Trophoblast cell (in vitro differentiated cells and primary cell): ENCODE data around the gene PTPRU.

Source experiments
- DNase-seq, 2 donors: peaks; one replicate each; pipeline ENCODE4 v3.0.0-alpha.2; 2016
- H2AFZ ChIP-seq: 2 replicates; pipeline ENCODE4 v1.6.1; 2013; ENCODE audit warnings: low read length, moderate library complexity, mild to moderate bottlenecking; ENCODE audit not compliant: insufficient read depth, poor library complexity
- H2AK5ac ChIP-seq: 2 replicates; pipeline ENCODE4 v1.6.1; 2013; ENCODE audit warnings: mild to moderate bottlenecking, low read length
- H2BK120ac ChIP-seq: 2 replicates; pipeline ENCODE4 v1.6.1; 2013; ENCODE audit warnings: low read length, mild to moderate bottlenecking, moderate library complexity; ENCODE audit not compliant: insufficient read depth, poor library complexity
- H2BK12ac ChIP-seq: 2 replicates; pipeline ENCODE4 v1.6.1; 2013; ENCODE audit warnings: mild to moderate bottlenecking, low read length, moderate library complexity
- H2BK5ac ChIP-seq: 2 replicates; pipeline ENCODE4 v1.6.1; 2013; ENCODE audit warnings: low read length, low read depth, moderate library complexity, mild to moderate bottlenecking; ENCODE audit not compliant: poor library complexity
- H3K14ac ChIP-seq: 2 replicates; pipeline ENCODE4 v1.6.1; 2013; ENCODE audit warnings: mild to moderate bottlenecking, low read length
- H3K18ac ChIP-seq: 2 replicates; pipeline ENCODE4 v1.6.1; 2013; ENCODE audit warnings: mild to moderate bottlenecking, low read length
- H3K23ac ChIP-seq: 2 replicates; pipeline ENCODE4 v1.6.1; 2013; ENCODE audit warnings: low read length
- H3K27ac ChIP-seq: 2 replicates; pipeline ENCODE4 v1.5.1; 2013; ENCODE audit warnings: low read depth, mild to moderate bottlenecking, inconsistent platforms, low read length, moderate library complexity
- H3K27me3 ChIP-seq: 2 replicates; pipeline ENCODE4 v1.6.1; 2013; ENCODE audit warnings: inconsistent platforms, mild to moderate bottlenecking, low read length, moderate library complexity; ENCODE audit not compliant: insufficient read depth
- H3K36me3 ChIP-seq, 2 experiments: 1 replicate in 1 of 2; 2 replicates in 1 of 2; pipeline ENCODE4 v1.6.1; 2013; ENCODE audit warnings: low read length in 2 of 2, mild to moderate bottlenecking in 2 of 2, moderate library complexity in 1 of 2; ENCODE audit not compliant: insufficient read depth in 2 of 2, control insufficient read depth in 1 of 2
- H3K4ac ChIP-seq: 2 replicates; pipeline ENCODE4 v1.6.1; 2013; ENCODE audit warnings: low read depth, mild to moderate bottlenecking, low read length, moderate library complexity
- H3K4me1 ChIP-seq, 2 experiments: 1 replicate in 1 of 2; 2 replicates in 1 of 2; pipeline ENCODE4 v1.6.1; 2013; ENCODE audit warnings: low read length in 2 of 2, mild to moderate bottlenecking in 2 of 2, moderate library complexity in 1 of 2; ENCODE audit not compliant: insufficient read depth in 2 of 2, control insufficient read depth in 1 of 2
- H3K4me2 ChIP-seq: 2 replicates; pipeline ENCODE4 v1.6.1; 2013; ENCODE audit warnings: inconsistent platforms, mild to moderate bottlenecking, low read length, moderate library complexity
- H3K4me3 ChIP-seq: 2 replicates; pipeline ENCODE4 v1.5.1; 2013; ENCODE audit warnings: mild to moderate bottlenecking, low read depth, low read length, inconsistent platforms
- H3K79me1 ChIP-seq: one replicate; pipeline ENCODE4 v1.6.1; 2013; ENCODE audit warnings: low read length
- H3K79me2 ChIP-seq: 2 replicates; pipeline ENCODE4 v1.6.1; 2013; ENCODE audit warnings: low read length, mild to moderate bottlenecking; ENCODE audit not compliant: control insufficient read depth, insufficient read depth, poor library complexity
- H3K9ac ChIP-seq: 2 replicates; pipeline ENCODE4 v1.6.1; 2013; ENCODE audit warnings: mild to moderate bottlenecking, low read length
- H3K9me3 ChIP-seq: 2 replicates; pipeline ENCODE4 v1.6.1; 2013; ENCODE audit warnings: low read depth, mild to moderate bottlenecking, control low read depth, inconsistent platforms, low read length; ENCODE audit not compliant: insufficient read depth
- H4K12ac ChIP-seq: 2 replicates; pipeline ENCODE4 v1.6.1; 2013; ENCODE audit warnings: low read depth, mild to moderate bottlenecking, low read length, moderate library complexity
- H4K8ac ChIP-seq: 2 replicates; pipeline ENCODE4 v1.6.1; 2013; ENCODE audit warnings: low read depth, mild to moderate bottlenecking, low read length, moderate library complexity
- H4K91ac ChIP-seq: one replicate; pipeline ENCODE4 v1.6.1; 2013; ENCODE audit warnings: low read depth, mild to moderate bottlenecking, low read length, moderate library complexity
- WGBS: extraction: QIAGEN DNeasy Blood & Tissue Kit; methylation state at CpG from one replicate; pipeline ENCODE4 v1.1.7; 2013; ENCODE audit warnings: missing lambda C conversion rate; ENCODE audit not compliant: insufficient read length, insufficient coverage; ENCODE audit errors: extremely low coverage; 5-methylcytosine and 5-hydroxymethylcytosine counted together

PTPRU gene

DNA sequence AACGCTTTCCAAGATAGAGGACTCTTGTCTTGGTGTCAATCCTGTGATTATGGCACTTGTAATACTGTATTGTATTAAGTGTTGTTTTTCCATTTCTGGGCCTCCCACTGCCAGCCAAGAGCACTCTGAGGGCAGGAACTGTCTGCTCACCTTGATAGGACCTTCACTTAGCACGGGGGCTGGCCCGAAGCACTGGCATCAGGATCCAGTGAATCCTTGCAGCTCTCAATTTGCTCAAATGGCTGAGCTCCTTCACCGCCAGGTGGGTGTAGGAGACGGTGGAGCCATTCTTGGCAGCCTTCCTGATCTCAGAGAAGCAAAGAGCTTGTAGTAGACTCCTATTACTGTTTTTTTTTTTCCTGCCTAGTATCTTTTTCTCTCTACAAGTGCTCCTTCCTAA lies 23.3 kb upstream of the PTPRU start:
- WGBS = no CpG with 5 or more reads among the region's 5 CpGs

DNA sequence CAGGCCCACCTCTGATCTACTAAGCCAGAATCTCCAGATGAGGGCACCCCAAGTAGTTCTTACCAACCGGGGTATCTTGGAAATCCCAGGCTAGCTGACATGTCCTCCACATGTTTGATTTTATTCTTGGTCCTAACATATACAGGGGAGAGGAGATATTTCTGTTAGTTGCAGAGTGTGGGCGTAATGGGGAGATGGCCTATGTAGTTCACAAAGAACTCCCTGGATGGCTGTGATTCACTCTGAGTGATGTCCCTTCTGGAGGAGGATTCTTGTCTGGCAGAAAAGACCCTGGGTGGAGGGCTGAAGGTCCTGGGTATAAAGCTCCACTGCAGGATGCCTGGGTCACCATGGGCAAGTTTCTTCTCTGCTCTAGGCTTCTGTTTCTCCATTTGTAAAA lies 18.7 kb upstream of the PTPRU start:
- Histone ChIP-seq H3K36me3 (peaks cover 17% of the 10 kb centered on the region in 2 experiments), H3K27ac (no peak overlapping the region), H2BK12ac (no peak overlapping the region), H3K9ac (no peak overlapping the region), H3K14ac (no peak overlapping the region), H3K9me3 (no peaks in the 10 kb centered on the region), H2BK5ac (no peak overlapping the region), H3K4me3 (no peak overlapping the region), H2BK120ac (no peak overlapping the region), H3K4me2 (no peak overlapping the region), H3K79me1 (no peaks in the 10 kb centered on the region), H4K12ac (no peak overlapping the region), H3K4me1 (peaks cover 0 to 2% of the 10 kb centered on the region in 2 experiments), H4K91ac (no peak overlapping the region), H3K79me2 (no peaks in the 10 kb centered on the region), H3K23ac (no peak overlapping the region), H3K18ac (no peak overlapping the region), H2AK5ac (no peak overlapping the region), H4K8ac (no peak overlapping the region), H3K27me3 (no peaks in the 10 kb centered on the region), H3K4ac (no peak overlapping the region), H2AFZ (no peak overlapping the region)
- no CpG with 5 or more reads among the region's 2 CpGs for WGBS
- DNase-seq = no peak

More for the DNA sequence above, 23.3 kb upstream of the PTPRU start:
- Histone ChIP-seq H3K79me2 (no peaks in the 10 kb centered on the region), H2BK120ac (no peak overlapping the region), H3K18ac (no peak overlapping the region), H4K91ac (no peak overlapping the region), H3K79me1 (no peaks in the 10 kb centered on the region), H3K4ac (no peak overlapping the region), H3K4me3 (no peak overlapping the region), H3K4me2 (no peak overlapping the region), H2AFZ (no peak overlapping the region), H2AK5ac (no peak overlapping the region), H3K23ac (no peak overlapping the region), H4K12ac (no peak overlapping the region), H2BK12ac (no peak overlapping the region), H2BK5ac (no peak overlapping the region), H3K27me3 (no peaks in the 10 kb centered on the region), H3K27ac (no peak overlapping the region), H3K9me3 (no peaks in the 10 kb centered on the region), H3K14ac (no peak overlapping the region), H3K36me3 (peaks cover 27 to 29% of the 10 kb centered on the region in 2 experiments), H4K8ac (no peak overlapping the region), H3K4me1 (peaks cover 0 to 2% of the 10 kb centered on the region in 2 experiments), H3K9ac (no peak overlapping the region)
- DNase-seq = no peak

DNA sequence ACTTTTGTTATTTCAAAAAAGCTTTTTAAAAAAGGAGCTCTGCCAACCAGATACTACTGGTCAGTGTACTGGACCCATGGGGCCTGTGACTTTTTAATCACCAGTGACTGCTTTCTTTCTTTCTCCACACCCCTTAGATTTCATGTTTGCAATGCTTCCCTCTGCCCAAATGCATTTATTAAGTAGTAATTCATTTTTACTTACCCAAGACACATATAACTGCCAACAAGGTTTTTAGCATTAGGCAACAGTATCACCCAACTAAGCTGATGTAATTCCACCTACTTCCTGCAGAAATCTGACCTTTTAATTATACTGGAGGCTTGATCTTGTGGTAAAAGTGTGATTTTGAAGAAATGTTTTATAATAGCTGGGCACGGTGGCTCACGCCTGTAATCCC lies 18.1 kb upstream of the PTPRU start:
- DNase-seq = no peak
- Histone ChIP-seq H4K8ac (no peak overlapping the region), H2BK120ac (no peak overlapping the region), H4K12ac (no peak overlapping the region), H3K79me2 (no peaks in the 10 kb centered on the region), H3K4me1 (peaks cover 3 to 6% of the 10 kb centered on the region in 2 experiments), H3K23ac (no peak overlapping the region), H3K36me3 (peaks cover 12 to 13% of the 10 kb centered on the region in 2 experiments), H3K9ac (no peak overlapping the region), H3K4me2 (no peak overlapping the region), H3K27ac (no peak overlapping the region), H3K9me3 (no peaks in the 10 kb centered on the region), H2BK12ac (no peak overlapping the region), H2AK5ac (no peak overlapping the region), H4K91ac (no peak overlapping the region), H3K4ac (no peak overlapping the region), H3K14ac (no peak overlapping the region), H3K18ac (no peak overlapping the region), H3K27me3 (no peaks in the 10 kb centered on the region), H2AFZ (no peak overlapping the region), H3K4me3 (no peak overlapping the region), H3K79me1 (no peaks in the 10 kb centered on the region), H2BK5ac (no peak overlapping the region)
- WGBS = no CpG with 5 or more reads among the region's 2 CpGs

DNA sequence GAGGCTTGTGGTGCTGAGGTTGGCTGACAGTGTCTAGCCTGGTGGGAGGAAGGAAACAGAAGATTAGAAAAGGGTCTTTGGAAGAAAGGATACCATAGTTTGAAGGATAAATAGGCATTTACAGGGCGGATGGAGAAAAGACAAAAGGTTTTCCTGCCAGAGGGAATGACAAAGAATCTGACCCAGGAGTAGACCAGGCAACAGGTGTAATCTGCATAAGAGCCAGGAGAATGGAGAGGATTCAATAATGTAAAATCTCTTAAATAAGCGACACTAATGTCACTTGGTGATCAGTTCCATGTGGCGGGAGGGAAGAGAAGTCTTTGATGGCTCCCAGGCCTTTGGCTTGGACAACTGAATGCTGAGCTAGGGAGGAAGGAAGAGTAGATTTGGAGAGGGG lies 15.0 kb upstream of the PTPRU start:
- no peaks in the 10 kb centered on the region for H3K27me3 ChIP-seq
- no peak overlapping the region for H2BK5ac ChIP-seq
- H3K9me3 ChIP-seq = no peaks in the 10 kb centered on the region
- no peak overlapping the region for H2AFZ ChIP-seq
- no peak overlapping the region for H4K91ac ChIP-seq
- no peaks in the 10 kb centered on the region for H3K79me2 ChIP-seq
- H3K9ac ChIP-seq = no peak overlapping the region
- DNase-seq = no peak
- H3K4ac ChIP-seq = no peak overlapping the region
- H2BK12ac ChIP-seq = no peak overlapping the region
- WGBS = no CpG with 5 or more reads among the region's 3 CpGs
- peaks cover 3 to 6% of the 10 kb centered on the region in 2 experiments for H3K4me1 ChIP-seq
- no peaks in the 10 kb centered on the region for H3K79me1 ChIP-seq
- H3K14ac ChIP-seq = no peak overlapping the region
- H3K27ac ChIP-seq = no peak overlapping the region
- peaks cover 3 to 7% of the 10 kb centered on the region in 2 experiments for H3K36me3 ChIP-seq
- H3K4me2 ChIP-seq = no peak overlapping the region
- H2AK5ac ChIP-seq = no peak overlapping the region
- no peak overlapping the region for H4K12ac ChIP-seq
- no peak overlapping the region for H3K23ac ChIP-seq
- no peak overlapping the region for H3K4me3 ChIP-seq
- H3K18ac ChIP-seq = no peak overlapping the region
- no peak overlapping the region for H2BK120ac ChIP-seq
- no peak overlapping the region for H4K8ac ChIP-seq
